OCI-LY7 (cell line): ENCODE data around the gene RBFOX1. TPM values are rescaled to one million over a fixed set of nuclear protein-coding genes. Genes with fewer than 3 reads are reported as not detected.

Experiments used
- BruUV-seq: library from RNA; stranded (reverse); fragments of 400-500 nt; replicated peaks from 2 replicates; lab custom pipeline; 2021; lab: Mats Ljungman, UMichigan
- CTCF ChIA-PET: fragments of 300-600 bp; sonication (Branson Sonifier 250); formaldehyde crosslinking; loops from one replicate; lab custom pipeline; 2022; ENCODE audit warnings: antibody characterized with exemption; ENCODE audit not compliant: unreplicated experiment; lab: Charles Lee
- POLR2A ChIA-PET: fragments of 300-600 bp; sonication (Branson Sonifier 250); formaldehyde crosslinking; loops from one replicate; lab custom pipeline; 2022; ENCODE audit warnings: antibody characterized with exemption; lab: Charles Lee
- DNase-seq: peaks from one replicate; pipeline ENCODE4 v3.0.0-alpha.2; 2015; ENCODE audit warnings: low spot score
- H2AFZ ChIP-seq: fragments of 200-600 bp; sonication (generic), shearing (Covaris generic); 2 replicates; pipeline ENCODE4 v1.6.1; 2014; ENCODE audit warnings: mild to moderate bottlenecking, antibody characterized with exemption, low read length, moderate library complexity
- H3K27ac ChIP-seq: fragments of 200-600 bp; sonication (generic); 2 replicates; pipeline ENCODE4 v1.5.1; 2014; ENCODE audit warnings: mixed run types, low read depth, mild to moderate bottlenecking, moderate library complexity, low read length, inconsistent platforms; ENCODE audit not compliant: poor library complexity, severe bottlenecking
- H3K36me3 ChIP-seq: fragments of 200-600 bp; sonication (generic); 2 replicates; pipeline ENCODE4 v1.6.1; 2014; ENCODE audit warnings: mild to moderate bottlenecking, antibody characterized with exemption, low read length, moderate library complexity, mixed read lengths; ENCODE audit not compliant: insufficient read depth
- H3K4me1 ChIP-seq: fragments of 200-600 bp; sonication (generic); 2 replicates; pipeline ENCODE4 v1.5.1; 2014; ENCODE audit warnings: mild to moderate bottlenecking, low read length; ENCODE audit not compliant: insufficient read depth, poor library complexity, severe bottlenecking
- H3K4me2 ChIP-seq: fragments of 200-600 bp; sonication (generic); 2 replicates; pipeline ENCODE4 v1.6.1; 2014; ENCODE audit warnings: mild to moderate bottlenecking, low read length
- H3K4me3 ChIP-seq: fragments of 200-600 bp; sonication (generic); 2 replicates; pipeline ENCODE4 v1.5.1; 2014; ENCODE audit warnings: mild to moderate bottlenecking, low read depth, low read length; ENCODE audit not compliant: poor library complexity, severe bottlenecking
- H3K79me2 ChIP-seq: fragments of 200-600 bp; sonication (generic); 2 replicates; pipeline ENCODE4 v1.6.1; 2016; ENCODE audit warnings: low read depth, mild to moderate bottlenecking, low read length, moderate library complexity, mixed read lengths; ENCODE audit not compliant: insufficient read depth
- H3K9me2 ChIP-seq: fragments of 200-600 bp; sonication (generic); 2 replicates; pipeline ENCODE4 v1.6.1; 2016; ENCODE audit warnings: mild to moderate bottlenecking, low read length, mixed read lengths; ENCODE audit not compliant: insufficient read depth
- H3K9me3 ChIP-seq: fragments of 200-600 bp; sonication (generic); 2 replicates; pipeline ENCODE4 v1.6.1; 2014; ENCODE audit warnings: mild to moderate bottlenecking, mixed run types, low read length, mixed read lengths
- H4K20me1 ChIP-seq: fragments of 200-600 bp; sonication (generic); 2 replicates; pipeline ENCODE4 v1.6.1; 2014; ENCODE audit warnings: mild to moderate bottlenecking, antibody characterized with exemption, low read length, moderate library complexity, mixed read lengths; ENCODE audit not compliant: insufficient read depth
- EZH2phosphoT487 ChIP-seq: fragments of 200-600 bp; sonication (generic); IDR thresholded peaks from 2 replicates; pipeline ENCODE4 v1.6.1; 2018; ENCODE audit warnings: low read depth, borderline replicate concordance, mild to moderate bottlenecking, mixed run types, antibody characterized with exemption, low read length, moderate library complexity, mixed read lengths
- intact Hi-C: fragments of 100-400 bp; cut with micrococcal nuclease; formaldehyde crosslinking; loops from one replicate; pipeline ENCODE4 v1.10.0; 2022; ENCODE audit not compliant: unreplicated experiment
- total RNA-seq, 2 experiments: library from RNA; depleted of rRNA in 1 of 2; stranded (reverse); fragments of >200 nt in 1 of 2; shearing (Covaris generic) in 1 of 2; gene quantifications; 2 replicates each; pipeline ENCODE4 v1.2.3, GENCODE V29; 2014 to 2022
- TF ChIP-seq, protein P1 (sequence below): fragments of 200-600 bp; sonication (generic); conservative IDR thresholded peaks from 2 replicates; pipeline ENCODE4 v1.5.1; 2014; ENCODE audit warnings: mild to moderate bottlenecking, antibody characterized with exemption, low read length, moderate library complexity, mixed read lengths

The RBFOX1 gene
- total RNA-seq, 2 experiments from 2014 or later = not detected

DNA sequence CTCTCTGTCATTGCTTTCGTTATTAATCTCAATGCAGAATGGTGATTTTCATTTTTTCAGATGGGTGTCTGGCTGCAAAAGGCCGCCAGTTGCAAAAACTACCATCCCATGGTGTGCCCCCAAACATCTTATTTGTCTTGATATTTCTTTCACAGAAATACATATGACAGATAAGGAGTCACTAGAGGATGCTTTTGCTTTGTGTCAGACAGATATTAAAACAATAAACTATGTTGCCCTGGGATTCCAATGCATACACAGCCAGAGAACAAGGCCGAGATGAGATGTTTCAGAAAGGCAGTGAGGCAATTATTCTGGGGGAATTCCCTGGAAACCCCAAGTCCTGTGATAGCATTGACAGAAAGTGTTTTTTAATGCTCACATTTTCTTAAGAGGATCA lies 307.7 kb downstream of the RBFOX1 start:
- Histone ChIP-seq H3K36me3 (no peaks in the 10 kb centered on the region), H3K9me3 (no peaks in the 10 kb centered on the region), H3K9me2 (no peaks in the 10 kb centered on the region), H3K79me2 (no peaks in the 10 kb centered on the region), H2AFZ (no peak overlapping the region), H3K27ac (no peak overlapping the region), H3K4me2 (no peak overlapping the region), H3K4me3 (no peak overlapping the region), H4K20me1 (no peaks in the 10 kb centered on the region), H3K4me1 (no peaks in the 10 kb centered on the region)
- no TSS peak for BruUV-seq
- ChIA-PET CTCF (no interaction called here), POLR2A (interaction anchor here (0.6 kb wide), 1 partner anchor 495 kb away, joined by 4 read pairs; no protein-coding TSS in a partner anchor)
- no peak for DNase-seq
- intact Hi-C loops = no loop called here
- TF ChIP-seq, protein P1, sequence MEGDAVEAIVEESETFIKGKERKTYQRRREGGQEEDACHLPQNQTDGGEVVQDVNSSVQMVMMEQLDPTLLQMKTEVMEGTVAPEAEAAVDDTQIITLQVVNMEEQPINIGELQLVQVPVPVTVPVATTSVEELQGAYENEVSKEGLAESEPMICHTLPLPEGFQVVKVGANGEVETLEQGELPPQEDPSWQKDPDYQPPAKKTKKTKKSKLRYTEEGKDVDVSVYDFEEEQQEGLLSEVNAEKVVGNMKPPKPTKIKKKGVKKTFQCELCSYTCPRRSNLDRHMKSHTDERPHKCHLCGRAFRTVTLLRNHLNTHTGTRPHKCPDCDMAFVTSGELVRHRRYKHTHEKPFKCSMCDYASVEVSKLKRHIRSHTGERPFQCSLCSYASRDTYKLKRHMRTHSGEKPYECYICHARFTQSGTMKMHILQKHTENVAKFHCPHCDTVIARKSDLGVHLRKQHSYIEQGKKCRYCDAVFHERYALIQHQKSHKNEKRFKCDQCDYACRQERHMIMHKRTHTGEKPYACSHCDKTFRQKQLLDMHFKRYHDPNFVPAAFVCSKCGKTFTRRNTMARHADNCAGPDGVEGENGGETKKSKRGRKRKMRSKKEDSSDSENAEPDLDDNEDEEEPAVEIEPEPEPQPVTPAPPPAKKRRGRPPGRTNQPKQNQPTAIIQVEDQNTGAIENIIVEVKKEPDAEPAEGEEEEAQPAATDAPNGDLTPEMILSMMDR = no peak
- no peak for TF ChIP-seq EZH2phosphoT487

DNA sequence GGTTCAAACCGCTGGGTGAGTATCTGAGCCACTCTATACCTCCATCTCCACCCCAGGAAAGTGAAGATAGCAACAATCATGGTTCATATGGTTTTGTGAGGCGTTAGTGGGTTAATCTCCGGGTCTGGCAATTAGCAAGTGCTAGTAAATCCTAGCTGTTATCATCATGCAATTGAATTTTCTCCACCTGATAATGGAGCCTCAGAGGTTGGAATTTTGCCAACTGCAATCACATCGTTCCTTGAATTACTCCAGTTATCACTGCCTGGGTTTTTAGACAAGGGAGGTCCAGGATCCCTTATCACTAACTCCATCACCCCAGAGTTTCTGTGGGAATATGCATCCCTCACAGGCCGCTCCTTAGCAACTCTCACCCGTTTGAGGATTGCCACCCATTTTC lies 311.5 kb downstream of the RBFOX1 start:
- no TSS peak for BruUV-seq
- H3K36me3 ChIP-seq = no peaks in the 10 kb centered on the region
- CTCF ChIA-PET = no interaction called here
- POLR2A ChIA-PET = no interaction called here
- H3K79me2 ChIP-seq = no peaks in the 10 kb centered on the region
- intact Hi-C loops = no loop called here
- H4K20me1 ChIP-seq = no peaks in the 10 kb centered on the region
- DNase-seq = no peak
- no peak overlapping the region for H2AFZ ChIP-seq
- no peaks in the 10 kb centered on the region for H3K9me3 ChIP-seq
- H3K4me1 ChIP-seq = no peaks in the 10 kb centered on the region
- H3K9me2 ChIP-seq = no peaks in the 10 kb centered on the region
- H3K27ac ChIP-seq = no peak overlapping the region
- H3K4me2 ChIP-seq = no peak overlapping the region
- no peak for TF ChIP-seq EZH2phosphoT487
- TF ChIP-seq, protein P1 = no peak
- H3K4me3 ChIP-seq = no peak overlapping the region

DNA sequence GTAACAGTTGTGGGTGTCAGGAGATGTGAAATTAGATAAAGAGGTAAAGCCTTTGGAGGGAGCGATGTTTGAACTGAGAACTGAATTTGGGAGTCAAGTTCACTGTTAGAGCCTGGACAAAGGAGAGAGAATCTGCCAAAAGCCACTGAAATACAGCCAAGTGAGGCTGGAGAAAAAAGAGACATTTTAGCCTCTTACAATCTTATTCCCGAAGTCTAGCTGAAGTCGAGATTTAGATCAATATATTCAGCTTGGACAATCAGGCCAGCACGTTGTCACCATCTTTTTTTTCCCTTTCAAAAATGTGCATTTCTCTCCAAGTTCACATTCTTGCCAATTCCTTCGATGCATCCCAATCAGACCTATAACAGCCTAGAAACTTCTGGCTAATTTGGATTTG lies 312.2 kb downstream of the RBFOX1 start:
- Histone ChIP-seq H3K4me3 (no peak overlapping the region), H2AFZ (no peak overlapping the region), H3K9me3 (no peaks in the 10 kb centered on the region), H3K27ac (no peak overlapping the region), H3K9me2 (no peaks in the 10 kb centered on the region), H3K36me3 (no peaks in the 10 kb centered on the region), H3K4me2 (no peak overlapping the region), H4K20me1 (no peaks in the 10 kb centered on the region), H3K4me1 (no peaks in the 10 kb centered on the region), H3K79me2 (no peaks in the 10 kb centered on the region)
- no peak for DNase-seq
- no peak for TF ChIP-seq EZH2phosphoT487
- TF ChIP-seq, protein P1 = no peak
- ChIA-PET POLR2A (no interaction called here), CTCF (no interaction called here)
- BruUV-seq = no TSS peak
- intact Hi-C loops = no loop called here
